ENCODE data around the gene NSMCE4A.

Gene NSMCE4A

DNA sequence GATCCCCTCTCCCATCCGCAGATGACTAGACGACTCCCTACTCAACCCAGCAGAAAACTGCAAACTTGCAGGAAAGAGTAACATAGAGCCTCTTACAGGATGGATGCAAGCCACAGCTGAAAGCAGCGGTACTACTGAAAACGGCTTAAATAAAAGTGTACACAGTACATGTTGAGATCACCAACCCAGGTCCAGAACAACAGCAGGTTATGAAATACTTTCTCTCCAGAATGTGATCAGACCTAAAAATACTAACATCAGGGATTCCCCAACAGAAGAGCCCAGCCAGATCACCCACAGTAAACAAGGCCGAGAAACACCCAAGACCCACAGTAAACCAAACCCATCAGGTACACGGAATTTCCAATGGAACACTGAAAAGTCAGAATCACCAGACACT lies 60.4 kb downstream of the NSMCE4A start:
- Histone ChIP-seq H3K27ac (no peak overlapping the region), H3K27me3 (replicated peaks) (no peaks in the 10 kb centered on the region), H3K4me3 (ENCODE audit: low read depth, low read length) (no peak overlapping the region), H3K36me3 (replicated peaks) (peaks cover 15% of the 10 kb centered on the region)
- in situ Hi-C loops (cut with HindIII; ENCODE audit: low pct_ligation_motif_present, low sequenced_read_pairs): no loop called here
- no peak for DNase-seq
- TF ChIP-seq, protein P1, sequence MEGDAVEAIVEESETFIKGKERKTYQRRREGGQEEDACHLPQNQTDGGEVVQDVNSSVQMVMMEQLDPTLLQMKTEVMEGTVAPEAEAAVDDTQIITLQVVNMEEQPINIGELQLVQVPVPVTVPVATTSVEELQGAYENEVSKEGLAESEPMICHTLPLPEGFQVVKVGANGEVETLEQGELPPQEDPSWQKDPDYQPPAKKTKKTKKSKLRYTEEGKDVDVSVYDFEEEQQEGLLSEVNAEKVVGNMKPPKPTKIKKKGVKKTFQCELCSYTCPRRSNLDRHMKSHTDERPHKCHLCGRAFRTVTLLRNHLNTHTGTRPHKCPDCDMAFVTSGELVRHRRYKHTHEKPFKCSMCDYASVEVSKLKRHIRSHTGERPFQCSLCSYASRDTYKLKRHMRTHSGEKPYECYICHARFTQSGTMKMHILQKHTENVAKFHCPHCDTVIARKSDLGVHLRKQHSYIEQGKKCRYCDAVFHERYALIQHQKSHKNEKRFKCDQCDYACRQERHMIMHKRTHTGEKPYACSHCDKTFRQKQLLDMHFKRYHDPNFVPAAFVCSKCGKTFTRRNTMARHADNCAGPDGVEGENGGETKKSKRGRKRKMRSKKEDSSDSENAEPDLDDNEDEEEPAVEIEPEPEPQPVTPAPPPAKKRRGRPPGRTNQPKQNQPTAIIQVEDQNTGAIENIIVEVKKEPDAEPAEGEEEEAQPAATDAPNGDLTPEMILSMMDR (IDR thresholded peaks at IDR 0.05; ENCODE audit: low read depth, low read length, missing control alignments): no peak

- no peak for DNase-seq
- no peak overlapping the region for H3K27ac ChIP-seq
- peaks cover 9% of the 10 kb centered on the region for H3K36me3 ChIP-seq (replicated peaks)
- TF ChIP-seq, protein P1 (IDR thresholded peaks at IDR 0.05; ENCODE audit: low read depth, low read length, missing control alignments): no peak
- no peaks in the 10 kb centered on the region for H3K27me3 ChIP-seq (replicated peaks)
- in situ Hi-C loops (cut with HindIII; ENCODE audit: low pct_ligation_motif_present, low sequenced_read_pairs): no loop called here
- H3K4me3 ChIP-seq (ENCODE audit: low read depth, low read length): no peak overlapping the region
Measured at GRCh38 chr10:121911421-121911697, 63.7 kb downstream of the NSMCE4A start.

GRCh38 chr10:121910673-121911420 lies 64.2 kb downstream of the NSMCE4A start:
- TF ChIP-seq, protein P1 (IDR thresholded peaks at IDR 0.05; ENCODE audit: low read depth, low read length, missing control alignments): no peak
- Histone ChIP-seq H3K36me3 (replicated peaks) (peaks cover 9% of the 10 kb centered on the region), H3K27ac (peak overlapping the region; percentile 39), H3K4me3 (ENCODE audit: low read depth, low read length) (no peak overlapping the region), H3K27me3 (replicated peaks) (no peaks in the 10 kb centered on the region)
- DNase-seq: no peak
- in situ Hi-C loops (cut with HindIII; ENCODE audit: low pct_ligation_motif_present, low sequenced_read_pairs): no loop called here

Measured in brain microvascular endothelial cell (primary cell).